ENCODE results near the gene PPP1R11.
"Not testable (repeated sequence)": the region's sequence is repeated elsewhere in the genome, so short reads cannot be mapped to it uniquely, and the experiment has no call there.

PPP1R11 gene

GRCh38 chr6:30029588-30029987, 37.4 kb upstream of the PPP1R11 start:
- Histone ChIP-seq H3K27ac (no peak overlapping the region), H3K36me3 (peaks cover 0 to 9% (median 0%) of the 10 kb centered on the region in 3 donors), H3K4me1 (no peaks in the 10 kb centered on the region), H3K9me3 (no peaks in the 10 kb centered on the region), H3K4me3 (no peak overlapping the region), H3K27me3 (no peaks in the 10 kb centered on the region)
- TF ChIP-seq, protein P1, sequence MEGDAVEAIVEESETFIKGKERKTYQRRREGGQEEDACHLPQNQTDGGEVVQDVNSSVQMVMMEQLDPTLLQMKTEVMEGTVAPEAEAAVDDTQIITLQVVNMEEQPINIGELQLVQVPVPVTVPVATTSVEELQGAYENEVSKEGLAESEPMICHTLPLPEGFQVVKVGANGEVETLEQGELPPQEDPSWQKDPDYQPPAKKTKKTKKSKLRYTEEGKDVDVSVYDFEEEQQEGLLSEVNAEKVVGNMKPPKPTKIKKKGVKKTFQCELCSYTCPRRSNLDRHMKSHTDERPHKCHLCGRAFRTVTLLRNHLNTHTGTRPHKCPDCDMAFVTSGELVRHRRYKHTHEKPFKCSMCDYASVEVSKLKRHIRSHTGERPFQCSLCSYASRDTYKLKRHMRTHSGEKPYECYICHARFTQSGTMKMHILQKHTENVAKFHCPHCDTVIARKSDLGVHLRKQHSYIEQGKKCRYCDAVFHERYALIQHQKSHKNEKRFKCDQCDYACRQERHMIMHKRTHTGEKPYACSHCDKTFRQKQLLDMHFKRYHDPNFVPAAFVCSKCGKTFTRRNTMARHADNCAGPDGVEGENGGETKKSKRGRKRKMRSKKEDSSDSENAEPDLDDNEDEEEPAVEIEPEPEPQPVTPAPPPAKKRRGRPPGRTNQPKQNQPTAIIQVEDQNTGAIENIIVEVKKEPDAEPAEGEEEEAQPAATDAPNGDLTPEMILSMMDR (IDR thresholded peaks at IDR 0.05): no peak
- intact Hi-C loops (cut with DNase I; ENCODE audit: low total_unique reads): no loop called here
- no peak for DNase-seq

- TF ChIP-seq, protein P1 (IDR thresholded peaks at IDR 0.05): no peak
- no peak overlapping the region for H3K4me3 ChIP-seq
- H3K36me3 ChIP-seq: peaks cover 0 to 9% (median 0%) of the 10 kb centered on the region in 3 donors
- H3K27me3 ChIP-seq: no peaks in the 10 kb centered on the region
- DNase-seq: no peak
- no peak overlapping the region for H3K27ac ChIP-seq
- intact Hi-C loops (cut with DNase I; ENCODE audit: low total_unique reads): no loop called here
- H3K4me1 ChIP-seq: no peaks in the 10 kb centered on the region
- H3K9me3 ChIP-seq: no peaks in the 10 kb centered on the region
Observed at GRCh38 chr6:30031381-30031780, 35.6 kb upstream of the PPP1R11 start.

DNA sequence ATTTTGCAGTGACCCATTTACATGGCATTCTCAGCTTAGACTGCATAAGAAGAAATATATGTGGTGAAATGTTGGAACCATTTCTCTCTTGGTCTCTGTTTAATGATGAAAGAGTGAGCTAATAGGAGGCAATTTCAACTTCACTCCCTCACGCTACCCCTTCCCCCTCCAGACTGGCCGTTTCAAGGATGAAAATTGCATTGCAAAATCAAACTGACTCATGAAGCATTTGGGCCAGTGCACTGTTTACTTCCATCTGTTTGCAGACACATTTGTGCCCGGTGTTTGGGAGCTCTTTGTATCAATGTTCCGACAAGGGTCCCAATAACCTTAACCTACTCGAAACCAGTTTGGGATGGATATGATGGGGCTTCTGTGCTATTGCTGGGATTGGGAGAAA, 33.6 kb upstream of the PPP1R11 start:
- H3K27ac ChIP-seq; H3K27me3 ChIP-seq; H3K9me3 ChIP-seq; DNase-seq; intact Hi-C loops (cut with DNase I; ENCODE audit: low total_unique reads); H3K36me3 ChIP-seq; H3K4me3 ChIP-seq; H3K4me1 ChIP-seq: not testable (repeated sequence)

- intact Hi-C loops (cut with DNase I; ENCODE audit: low total_unique reads): no loop called here
- DNase-seq: no peak
- no peak overlapping the region for H3K27ac ChIP-seq
- H3K27me3 ChIP-seq: no peaks in the 10 kb centered on the region
- TF ChIP-seq, protein P1 (IDR thresholded peaks at IDR 0.05): no peak
- peaks cover 0 to 9% (median 0%) of the 10 kb centered on the region in 3 donors for H3K36me3 ChIP-seq
- no peaks in the 10 kb centered on the region for H3K9me3 ChIP-seq
- no peaks in the 10 kb centered on the region for H3K4me1 ChIP-seq
- no peak overlapping the region for H3K4me3 ChIP-seq
Observed at GRCh38 chr6:30035784-30036183, 31.2 kb upstream of the PPP1R11 start.

DNA sequence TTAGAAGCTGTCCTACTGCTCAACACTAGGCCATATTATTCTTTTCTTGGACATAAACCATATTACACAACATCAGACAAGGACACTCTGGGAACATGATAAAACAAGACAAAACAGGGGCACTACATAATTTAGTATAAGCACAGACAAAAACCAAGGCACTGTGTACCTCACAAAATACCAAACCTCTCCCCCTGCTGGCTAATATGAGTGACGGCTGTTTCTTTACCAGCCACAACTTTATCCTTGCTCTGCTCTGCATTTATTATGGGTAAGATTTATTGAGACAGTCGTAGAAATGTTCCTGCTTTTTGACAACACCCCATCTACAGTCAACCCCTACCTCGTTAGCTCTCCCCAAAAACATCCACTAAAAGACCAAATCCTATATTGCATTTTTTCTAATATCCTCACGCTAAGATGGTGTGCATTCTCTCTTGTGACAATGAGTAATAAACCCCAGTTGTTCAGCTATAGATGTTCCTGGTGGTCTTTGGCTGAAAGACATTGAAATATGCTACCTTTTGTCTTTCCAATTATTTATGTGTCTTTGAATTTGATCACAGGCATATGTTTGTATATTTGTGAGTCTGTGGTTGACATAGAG, 29.7 kb upstream of the PPP1R11 start:
- H3K36me3 ChIP-seq: peaks cover 0 to 7% (median 0%) of the 10 kb centered on the region in 3 donors
- H3K27me3 ChIP-seq: no peaks in the 10 kb centered on the region

GRCh38 chr6:30041221-30041620, 25.8 kb upstream of the PPP1R11 start:
- Histone ChIP-seq H3K27ac (no peak overlapping the region), H3K4me3 (no peak overlapping the region), H3K4me1 (no peaks in the 10 kb centered on the region), H3K27me3 (no peaks in the 10 kb centered on the region), H3K9me3 (no peaks in the 10 kb centered on the region), H3K36me3 (no peaks in the 10 kb centered on the region)
- intact Hi-C loops (cut with DNase I; ENCODE audit: low total_unique reads): no loop called here
- TF ChIP-seq, protein P1 (IDR thresholded peaks at IDR 0.05): no peak
- DNase-seq: no peak

More for the DNA sequence above, 29.7 kb upstream of the PPP1R11 start:
- no peak for DNase-seq
- Histone ChIP-seq H3K9me3 (no peaks in the 10 kb centered on the region), H3K4me3 (no peak overlapping the region), H3K27ac (no peak overlapping the region), H3K4me1 (no peaks in the 10 kb centered on the region)
- intact Hi-C loops (cut with DNase I; ENCODE audit: low total_unique reads): no loop called here
- TF ChIP-seq, protein P1 (IDR thresholded peaks at IDR 0.05): peak; percentile 15 to 18

Measured in tibial artery (tissue), 4 donors.